Fibroblast of pulmonary artery (primary cell): ENCODE results near the gene DISP2.

Experiments
- DNase-seq: peaks from one replicate; pipeline ENCODE4 v3.0.0-alpha.2; 2010; ENCODE audit warnings: low read depth
- H3K4me3 ChIP-seq: replicated peaks from 2 replicates; pipeline ENCODE4 v1.5.1; 2011; ENCODE audit warnings: low read depth, mild to moderate bottlenecking, control low read depth, low read length, moderate library complexity
- TF ChIP-seq, protein P1 (sequence below): IDR thresholded peaks from 2 replicates; pipeline ENCODE4 v1.5.1; 2011; ENCODE audit warnings: mild to moderate bottlenecking, control low read depth, low read length, inconsistent platforms; ENCODE audit errors: missing control alignments

Gene DISP2

DNA sequence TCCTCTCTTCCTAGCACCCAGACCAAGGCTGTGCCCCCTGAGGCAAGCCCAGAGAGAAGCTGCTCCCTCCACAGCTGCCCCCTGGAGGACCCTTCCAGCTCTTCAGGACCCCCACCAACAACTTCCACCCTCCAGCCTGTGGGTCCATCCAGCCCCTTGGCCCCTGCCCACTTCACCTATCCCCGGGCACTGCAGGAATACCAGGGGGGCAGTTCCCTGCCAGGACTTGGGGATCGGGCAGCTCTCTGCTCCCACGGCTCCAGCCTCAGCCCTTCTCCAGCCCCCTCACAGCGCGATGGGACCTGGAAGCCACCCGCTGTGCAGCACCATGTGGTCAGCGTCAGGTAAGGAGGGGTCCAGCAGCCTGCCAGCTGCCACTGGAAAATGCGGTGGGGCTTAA lies 5.6 kb downstream of the DISP2 start:
- DNase-seq = no peak
- TF ChIP-seq, protein P1, sequence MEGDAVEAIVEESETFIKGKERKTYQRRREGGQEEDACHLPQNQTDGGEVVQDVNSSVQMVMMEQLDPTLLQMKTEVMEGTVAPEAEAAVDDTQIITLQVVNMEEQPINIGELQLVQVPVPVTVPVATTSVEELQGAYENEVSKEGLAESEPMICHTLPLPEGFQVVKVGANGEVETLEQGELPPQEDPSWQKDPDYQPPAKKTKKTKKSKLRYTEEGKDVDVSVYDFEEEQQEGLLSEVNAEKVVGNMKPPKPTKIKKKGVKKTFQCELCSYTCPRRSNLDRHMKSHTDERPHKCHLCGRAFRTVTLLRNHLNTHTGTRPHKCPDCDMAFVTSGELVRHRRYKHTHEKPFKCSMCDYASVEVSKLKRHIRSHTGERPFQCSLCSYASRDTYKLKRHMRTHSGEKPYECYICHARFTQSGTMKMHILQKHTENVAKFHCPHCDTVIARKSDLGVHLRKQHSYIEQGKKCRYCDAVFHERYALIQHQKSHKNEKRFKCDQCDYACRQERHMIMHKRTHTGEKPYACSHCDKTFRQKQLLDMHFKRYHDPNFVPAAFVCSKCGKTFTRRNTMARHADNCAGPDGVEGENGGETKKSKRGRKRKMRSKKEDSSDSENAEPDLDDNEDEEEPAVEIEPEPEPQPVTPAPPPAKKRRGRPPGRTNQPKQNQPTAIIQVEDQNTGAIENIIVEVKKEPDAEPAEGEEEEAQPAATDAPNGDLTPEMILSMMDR = no peak
- H3K4me3 ChIP-seq = no peak overlapping the region

DNA sequence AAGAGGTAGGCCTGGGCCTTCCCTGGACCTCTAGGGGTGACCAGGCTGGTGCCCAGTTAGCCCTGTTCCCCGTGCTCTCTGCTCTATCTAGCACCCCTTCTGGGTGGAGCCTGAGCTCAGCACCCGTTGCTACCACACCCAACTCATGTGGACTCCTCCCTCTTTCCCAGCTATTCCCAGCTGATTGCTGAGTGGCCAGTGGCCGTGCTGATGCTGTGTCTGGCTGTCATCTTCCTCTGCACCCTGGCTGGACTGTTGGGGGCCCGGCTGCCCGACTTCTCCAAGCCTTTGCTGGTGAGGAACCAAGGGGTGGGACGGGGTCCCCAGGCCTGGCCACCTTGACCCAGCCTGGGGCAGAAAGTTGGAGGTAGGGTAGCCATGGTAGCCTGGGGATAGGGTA lies 6.2 kb downstream of the DISP2 start:
- TF ChIP-seq, protein P1 = no peak
- DNase-seq = no peak
- H3K4me3 ChIP-seq = no peak overlapping the region

DNA sequence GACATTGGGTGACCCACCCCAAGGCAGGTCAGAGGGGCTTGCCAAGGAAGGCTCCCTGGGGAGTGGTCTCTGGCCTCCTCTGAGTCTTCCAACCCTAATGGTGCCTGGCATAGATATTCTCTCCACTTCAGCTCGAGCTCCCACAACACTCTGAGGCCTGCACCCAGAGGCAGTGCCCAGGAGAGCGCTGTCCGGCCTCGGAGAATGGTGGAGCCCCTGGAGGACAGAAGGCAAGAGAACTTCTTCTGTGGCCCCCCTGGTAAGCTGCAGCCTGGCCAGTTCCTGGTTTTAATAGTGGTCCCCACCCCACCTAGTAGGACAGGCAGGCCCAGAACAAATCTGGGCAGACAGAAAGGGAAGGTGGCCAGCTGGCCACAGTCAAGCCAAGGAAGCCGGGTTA lies 7.0 kb downstream of the DISP2 start:
- DNase-seq = no peak

DNA sequence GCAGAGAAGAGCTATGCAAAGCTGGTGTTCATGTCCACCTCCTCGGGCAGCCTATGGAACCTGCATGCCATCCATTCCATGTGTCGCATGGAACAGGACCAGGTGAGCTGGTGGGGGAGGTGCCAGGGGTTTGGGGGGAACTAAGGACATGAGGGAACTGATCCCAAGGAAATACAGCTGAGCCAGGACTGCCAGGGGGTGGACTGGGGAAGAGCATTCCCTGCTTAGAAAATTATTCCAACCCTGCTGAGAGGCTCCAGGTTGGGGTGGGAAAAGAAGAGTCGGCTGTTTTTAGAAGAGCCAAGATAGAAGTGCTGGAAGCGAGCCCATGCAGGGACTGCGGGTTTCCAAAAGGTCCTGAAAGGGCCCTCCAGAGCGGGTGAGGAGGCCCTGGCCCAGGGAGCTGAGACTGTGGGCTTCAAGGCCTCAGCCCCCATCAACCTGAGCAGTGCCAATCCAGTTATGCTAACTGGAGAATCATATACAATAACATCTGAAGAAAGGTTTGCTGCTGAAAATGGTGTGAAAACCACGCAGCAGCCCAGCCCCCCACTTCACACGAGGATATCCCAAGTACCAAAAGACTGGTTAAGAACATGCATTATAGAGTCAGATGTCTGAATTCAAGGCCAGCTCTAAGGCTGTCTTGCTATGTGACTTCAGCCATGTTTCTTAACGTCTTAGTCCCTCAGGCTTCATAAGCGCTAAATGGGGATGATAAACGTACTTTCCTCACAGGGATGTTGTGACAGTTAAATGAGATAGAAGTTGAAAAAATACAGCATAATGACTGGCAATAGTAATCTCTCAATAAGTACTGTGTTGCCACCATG lies 7.8 kb downstream of the DISP2 start:
- TF ChIP-seq, protein P1 = no peak
- no peak for DNase-seq
- H3K4me3 ChIP-seq = no peak overlapping the region

More for the DNA sequence above, 7.0 kb downstream of the DISP2 start:
- no peak overlapping the region for H3K4me3 ChIP-seq
- TF ChIP-seq, protein P1 = no peak

DNA sequence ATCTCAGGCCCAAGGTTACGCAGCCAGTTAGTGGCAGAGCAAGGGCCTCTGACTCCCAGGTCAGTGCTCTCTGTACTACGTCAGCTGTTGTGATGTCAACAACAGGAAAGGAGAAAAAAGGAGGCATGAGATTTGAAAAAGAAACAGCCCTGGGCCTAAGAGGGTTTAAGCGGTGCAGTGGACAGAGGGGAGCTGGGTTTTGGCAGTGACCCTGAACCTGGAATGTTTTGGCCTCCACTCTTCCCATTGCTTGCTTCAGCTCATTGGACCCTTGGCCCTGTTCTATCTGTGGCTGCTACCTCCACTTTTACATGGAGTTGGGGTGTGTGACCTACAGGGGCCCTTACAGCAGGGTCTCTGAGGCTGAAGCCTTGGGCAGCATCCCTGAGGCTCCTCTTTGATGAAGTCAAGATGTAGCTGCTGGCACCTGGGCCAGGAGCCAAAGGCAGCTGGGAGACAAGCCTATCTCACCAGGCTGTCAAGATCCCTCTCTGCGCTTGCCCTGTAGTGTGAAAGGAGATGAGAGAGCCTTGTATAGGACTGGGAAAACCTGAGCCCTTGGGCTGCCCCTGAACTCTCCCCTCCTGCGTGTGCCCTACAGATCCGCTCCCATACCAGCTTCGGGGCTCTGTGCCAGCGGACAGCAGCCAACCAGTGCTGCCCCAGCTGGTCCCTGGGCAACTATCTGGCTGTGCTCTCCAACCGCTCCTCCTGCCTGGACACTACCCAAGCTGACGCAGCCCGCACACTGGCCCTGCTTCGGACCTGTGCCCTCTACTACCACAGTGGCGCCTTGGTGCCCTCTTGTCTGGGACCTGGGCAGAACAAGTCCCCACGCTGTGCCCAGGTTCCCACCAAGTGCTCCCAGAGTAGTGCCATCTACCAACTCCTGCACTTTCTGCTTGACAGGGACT lies 8.7 kb downstream of the DISP2 start:
- H3K4me3 ChIP-seq = no peak overlapping the region
- DNase-seq = no peak
- TF ChIP-seq, protein P1 = no peak

DNA sequence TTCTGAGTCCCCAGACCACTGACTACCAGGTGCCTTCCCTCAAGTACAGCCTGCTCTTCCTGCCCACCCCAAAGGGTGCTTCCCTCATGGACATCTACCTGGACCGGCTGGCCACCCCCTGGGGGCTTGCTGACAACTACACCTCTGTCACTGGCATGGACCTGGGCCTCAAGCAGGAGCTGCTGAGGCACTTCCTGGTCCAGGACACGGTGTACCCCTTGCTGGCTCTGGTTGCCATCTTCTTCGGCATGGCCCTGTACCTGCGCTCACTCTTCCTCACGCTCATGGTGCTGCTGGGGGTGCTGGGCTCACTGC lies 9.3 kb downstream of the DISP2 start:
- H3K4me3 ChIP-seq = no peak overlapping the region
- TF ChIP-seq, protein P1 = no peak

More for the DNA sequence above, 9.3 kb downstream of the DISP2 start:
- DNase-seq = no peak
